Keratinocyte (primary cell): ENCODE results near the gene INHBE. TPM values are rescaled to one million over a fixed set of nuclear protein-coding genes. Genes with fewer than 3 reads are reported as not detected.
A peak's percentile ranks its signal among the peaks of the same experiment; 100 is the strongest.
"Not testable (repeated sequence)": the region's sequence is repeated elsewhere in the genome, so short reads cannot be mapped to it uniquely, and the experiment has no call there.

Source experiments
- DNase-seq: peaks from one replicate; pipeline ENCODE4 v3.0.0-alpha.2; 2011; ENCODE audit warnings: low read depth, missing footprints, low spot score
- FAIRE-seq: peaks from 2 replicates; lab custom pipeline; 2011; peaks lifted over from hg19 to GRCh38; lab: Jason Lieb, UNC
- H2AFZ ChIP-seq: 2 replicates; pipeline ENCODE4 v1.6.0; 2012; ENCODE audit warnings: low read length, control low read depth, inconsistent platforms; ENCODE audit not compliant: control insufficient read depth
- H3K27ac ChIP-seq: 2 replicates; pipeline ENCODE4 v1.5.1; 2011; ENCODE audit warnings: low read length; ENCODE audit not compliant: control insufficient read depth, insufficient read depth
- H3K27me3 ChIP-seq: 3 replicates; pipeline ENCODE4 v1.6.0; 2011; ENCODE audit warnings: low read length; ENCODE audit not compliant: control insufficient read depth, insufficient read depth; ENCODE audit errors: extremely low read depth
- H3K36me3 ChIP-seq, 2 experiments: 2 replicates in 1 of 2; 3 replicates in 1 of 2; pipeline ENCODE4 v1.5.1; 2011; ENCODE audit warnings: low read length in 2 of 2, mild to moderate bottlenecking in 1 of 2; ENCODE audit not compliant: control insufficient read depth in 2 of 2, insufficient read depth in 2 of 2; ENCODE audit errors: extremely low read depth in 1 of 2
- H3K4me1 ChIP-seq: 3 replicates; pipeline ENCODE4 v1.5.1; 2011; ENCODE audit warnings: low read length; ENCODE audit not compliant: control insufficient read depth, insufficient read depth; ENCODE audit errors: extremely low read depth
- H3K4me2 ChIP-seq: 3 replicates; pipeline ENCODE4 v1.6.0; 2011; ENCODE audit warnings: low read depth, low read length; ENCODE audit not compliant: control insufficient read depth, insufficient read depth; ENCODE audit errors: extremely low read depth
- H3K4me3 ChIP-seq, 3 experiments: fragments of 200-600 bp in 1 of 3; sonication (generic) in 1 of 3; 2 replicates in 2 of 3; 3 replicates in 1 of 3; pipeline ENCODE4 v1.5.1; 2011 to 2016; ENCODE audit warnings: low read length in 3 of 3, mild to moderate bottlenecking in 3 of 3, control low read depth in 2 of 3, inconsistent platforms in 1 of 3, low read depth in 1 of 3, mixed read lengths in 1 of 3, mixed run types in 1 of 3, moderate library complexity in 1 of 3; ENCODE audit not compliant: control insufficient read depth in 2 of 3, insufficient read depth in 2 of 3; ENCODE audit errors: extremely low read depth in 1 of 3
- H3K79me2 ChIP-seq: 2 replicates; pipeline ENCODE4 v1.6.0; 2012; ENCODE audit warnings: low read length; ENCODE audit not compliant: control insufficient read depth, insufficient read depth
- H3K9ac ChIP-seq: 3 replicates; pipeline ENCODE4 v1.6.0; 2011; ENCODE audit warnings: low read length; ENCODE audit not compliant: control insufficient read depth, insufficient read depth; ENCODE audit errors: extremely low read depth
- H3K9me1 ChIP-seq: 3 replicates; pipeline ENCODE4 v1.6.0; 2011; ENCODE audit warnings: low read length; ENCODE audit not compliant: control insufficient read depth, insufficient read depth; ENCODE audit errors: extremely low read depth
- H3K9me3 ChIP-seq: 2 replicates; pipeline ENCODE4 v1.5.1; 2012; ENCODE audit warnings: low read depth, low read length; ENCODE audit not compliant: control insufficient read depth
- H4K20me1 ChIP-seq: 3 replicates; pipeline ENCODE4 v1.6.0; 2011; ENCODE audit warnings: low read length; ENCODE audit not compliant: control insufficient read depth, insufficient read depth; ENCODE audit errors: extremely low read depth
- CTCF ChIP-seq, 3 experiments: IDR thresholded peaks in 1 of 3; conservative IDR thresholded peaks in 1 of 3; optimal IDR thresholded peaks in 1 of 3; 2 replicates in 2 of 3; 3 replicates in 1 of 3; pipeline versions ENCODE3 to v1.5.1; 2011; ENCODE audit warnings: low read length in 3 of 3, mild to moderate bottlenecking in 3 of 3, moderate library complexity in 2 of 3, control low read depth in 1 of 3, inconsistent platforms in 1 of 3; ENCODE audit not compliant: insufficient read depth in 2 of 3; ENCODE audit errors: extremely low read depth in 1 of 3
- EZH2 ChIP-seq: IDR thresholded peaks from one replicate; pipeline ENCODE4 v1.6.1; 2012; ENCODE audit warnings: inconsistent platforms, mild to moderate bottlenecking, low read length, moderate library complexity
- dilution Hi-C: fragments of 300-500 bp; cut with MboI; formaldehyde crosslinking; loops from one replicate; pipeline ENCODE4 v1.7.0; 2020; ENCODE audit warnings: low sequenced_read_pairs; ENCODE audit not compliant: extremely low pct_ligation_motif_present
- polyA minus RNA-seq, 3 experiments: library from RNA; depleted of rRNA, polyadenylated mRNA; stranded (reverse); fragments of >200 nt; gene quantifications; 1 replicate in 1 of 3; 2 replicates in 1 of 3; 3 replicates in 1 of 3; pipeline ENCODE4 v1.2.3, GENCODE V29; 2011
- polyA plus RNA-seq, 5 experiments: library from polyadenylated mRNA; depleted of rRNA in 3 of 5; stranded (reverse) in 3 of 5; stranded (forward) in 1 of 5; unstranded in 1 of 5; fragments of >200 nt; gene quantifications; 1 replicate in 1 of 5; 2 replicates in 3 of 5; 3 replicates in 1 of 5; pipeline versions ENCODE4 v1.2.1 to v1.2.3, GENCODE V29; 2011 to 2012; ENCODE audit warnings: missing spikeins in 2 of 5, low read depth in 1 of 5, low replicate concordance in 1 of 5

Gene INHBE
- not detected in 3 replicates for polyA plus RNA-seq
- polyA plus RNA-seq (2011; ENCODE audit: low read depth): not detected
- not detected in 2 replicates for polyA plus RNA-seq (2011; cell fraction: cytosol; rRNA removed)
- polyA plus RNA-seq (2011; cell fraction: nucleus; rRNA removed): 0.48 TPM in 1 of 2 replicates, not detected in the other
- 0.15 and 0.17 TPM in 2 replicates for polyA plus RNA-seq (2012; ENCODE audit: low replicate concordance)
- polyA minus RNA-seq: not detected in 3 replicates
- polyA minus RNA-seq (2011; cell fraction: cytosol; rRNA and poly(A)+ RNA removed): not detected
- not detected in 2 replicates for polyA minus RNA-seq (2011; cell fraction: nucleus; rRNA and poly(A)+ RNA removed)

- H3K4me3 ChIP-seq: peak within 1 kb of the TSS in 1 of 3 experiments; percentile 39
Measured at GRCh38 chr12:57454566-57455373, at the start of gene INHBE. INHBE (plus strand) TSS chr12:57455307; CDS start chr12:57455537, 230 bp downstream.

GRCh38 chr12:57410534-57410933 is 44.6 kb upstream of the INHBE start:
- dilution Hi-C loops: no loop called here
- FAIRE-seq: no peak
- no peak overlapping the region for H3K4me2 ChIP-seq

More at GRCh38 chr12:57454566-57455373, at the start of gene INHBE:
- Histone ChIP-seq H3K9me3 (no peaks in the 10 kb centered on the region), H3K4me1 (peaks cover 30% of the 10 kb centered on the region), H2AFZ (peak within 1 kb of the TSS; percentile 48), H3K36me3 (no peaks in the 10 kb centered on the region), H3K4me2 (peak within 1 kb of the TSS; percentile 71), H4K20me1 (no peaks in the 10 kb centered on the region), H3K9ac (no peak within 1 kb of the TSS), H3K9me1 (no peaks in the 10 kb centered on the region), H3K79me2 (no peaks in the 10 kb centered on the region), H3K27ac (no peak within 1 kb of the TSS), H3K27me3 (peaks cover 7% of the 10 kb centered on the region)
- DNase-seq (no peak), FAIRE-seq (no peak)
- TF ChIP-seq EZH2 (no peak), CTCF (optimal IDR thresholded peaks at IDR 0.05 in 1 of 3, IDR thresholded peaks at IDR 0.05 in 1 of 3, conservative IDR thresholded peaks at IDR 0.05 in 1 of 3; ENCODE audit: extremely low read depth in 1 of 3, insufficient read depth in 2 of 3, low read length in 3 of 3) (no peak)
- dilution Hi-C loops: no loop called here

GRCh38 chr12:57414160-57414559 is 40.9 kb upstream of the INHBE start:
- H3K27ac ChIP-seq, H3K9ac ChIP-seq, dilution Hi-C loops, H3K4me1 ChIP-seq, H4K20me1 ChIP-seq, H2AFZ ChIP-seq, H3K9me3 ChIP-seq, H3K4me2 ChIP-seq, DNase-seq, H3K9me1 ChIP-seq, H3K27me3 ChIP-seq, FAIRE-seq, H3K36me3 ChIP-seq, H3K4me3 ChIP-seq: not testable (repeated sequence)
- peaks cover 17% of the 10 kb centered on the region for H3K79me2 ChIP-seq

More at GRCh38 chr12:57410534-57410933, 44.6 kb upstream of the INHBE start:
- no peak overlapping the region for H3K27ac ChIP-seq
- H3K79me2 ChIP-seq: peaks cover 8% of the 10 kb centered on the region
- no peak for DNase-seq
- H4K20me1 ChIP-seq: no peaks in the 10 kb centered on the region
- H3K36me3 ChIP-seq: no peaks in the 10 kb centered on the region
- no peaks in the 10 kb centered on the region for H3K4me1 ChIP-seq
- no peaks in the 10 kb centered on the region for H3K9me3 ChIP-seq
- TF ChIP-seq EZH2: no peak
- TF ChIP-seq CTCF (optimal IDR thresholded peaks at IDR 0.05 in 1 of 3, IDR thresholded peaks at IDR 0.05 in 1 of 3, conservative IDR thresholded peaks at IDR 0.05 in 1 of 3; ENCODE audit: extremely low read depth in 1 of 3, insufficient read depth in 2 of 3, low read length in 3 of 3): no peak
- no peak overlapping the region for H3K4me3 ChIP-seq
- H3K27me3 ChIP-seq: no peaks in the 10 kb centered on the region
- no peak overlapping the region for H3K9ac ChIP-seq
- H3K9me1 ChIP-seq: no peaks in the 10 kb centered on the region
- no peak overlapping the region for H2AFZ ChIP-seq
